OCI-LY7 (cell line): ENCODE results near the gene MFAP4.

Experiments
- CTCF ChIP-seq: fragments of 200-600 bp; sonication (generic); conservative IDR thresholded peaks from 2 replicates; pipeline ENCODE4 v1.5.1; 2014; ENCODE audit warnings: mild to moderate bottlenecking, antibody characterized with exemption, low read length, moderate library complexity, mixed read lengths
- EZH2phosphoT487 ChIP-seq: fragments of 200-600 bp; sonication (generic); IDR thresholded peaks from 2 replicates; pipeline ENCODE4 v1.6.1; 2018; ENCODE audit warnings: low read depth, borderline replicate concordance, mild to moderate bottlenecking, mixed run types, antibody characterized with exemption, low read length, moderate library complexity, mixed read lengths

GRCh38 chr17:19359151-19359550 lies 27.8 kb downstream of the MFAP4 start:
- TF ChIP-seq CTCF (no peak), EZH2phosphoT487 (no peak)
